Measurements from ENCODE around the gene C17orf75.
"Not testable (repeated sequence)": the region's sequence is repeated elsewhere in the genome, so short reads cannot be mapped to it uniquely, and the experiment has no call there.

C17orf75 gene

GRCh38 chr17:32348483-32348800 is 6.5 kb upstream of the C17orf75 start:
- no peak overlapping the region for H3K27ac ChIP-seq
- DNase-seq (ENCODE audit: low read depth, low spot score), result no peak

DNA sequence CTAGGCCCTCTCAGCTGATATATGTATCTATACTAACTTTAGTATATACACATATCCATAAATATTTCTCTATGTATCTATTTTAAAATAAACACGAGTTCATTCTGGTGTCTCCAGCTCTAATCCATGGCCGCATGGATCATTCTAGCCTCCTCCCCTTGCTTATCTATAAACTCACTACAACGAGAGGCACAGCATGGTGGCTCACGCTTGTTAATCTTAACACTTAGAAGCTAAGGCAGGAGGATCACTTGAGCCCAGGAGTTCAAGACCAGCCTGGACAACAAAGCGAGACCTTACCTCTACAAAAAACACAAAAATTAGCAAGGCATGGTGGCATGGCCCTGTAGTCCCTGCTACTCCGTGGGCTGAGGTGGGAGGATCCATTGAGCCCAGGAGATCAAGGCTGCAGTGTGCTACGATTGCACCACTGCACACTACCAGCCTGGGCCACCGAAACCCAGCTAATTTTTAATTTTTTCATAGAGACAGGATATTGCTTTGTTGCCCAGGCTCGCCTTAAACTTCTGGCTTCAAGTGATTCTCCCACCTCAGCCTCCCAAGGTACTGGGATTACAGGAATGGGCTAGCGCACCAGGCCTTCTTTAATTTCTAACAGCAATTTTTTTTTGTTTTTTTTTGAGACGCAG is 4.1 kb upstream of the C17orf75 start:
- no peak for DNase-seq (ENCODE audit: low read depth, low spot score)
- H3K27ac ChIP-seq, result no peak overlapping the region

GRCh38 chr17:32342603-32343325 is 791 bp upstream of the C17orf75 start:
- H3K27ac ChIP-seq, result peak overlapping the region; percentile 73
- no peak for DNase-seq (ENCODE audit: low read depth, low spot score)

- peak overlapping the region; percentile 73 for H3K27ac ChIP-seq
- no peak for DNase-seq (ENCODE audit: low read depth, low spot score)
Observed at GRCh38 chr17:32341141-32341856, 674 bp downstream of the C17orf75 start.

- DNase-seq (ENCODE audit: low read depth, low spot score), result no peak
- no peak overlapping the region for H3K27ac ChIP-seq
Observed at GRCh38 chr17:32335687-32336086, 6.3 kb downstream of the C17orf75 start.

DNA sequence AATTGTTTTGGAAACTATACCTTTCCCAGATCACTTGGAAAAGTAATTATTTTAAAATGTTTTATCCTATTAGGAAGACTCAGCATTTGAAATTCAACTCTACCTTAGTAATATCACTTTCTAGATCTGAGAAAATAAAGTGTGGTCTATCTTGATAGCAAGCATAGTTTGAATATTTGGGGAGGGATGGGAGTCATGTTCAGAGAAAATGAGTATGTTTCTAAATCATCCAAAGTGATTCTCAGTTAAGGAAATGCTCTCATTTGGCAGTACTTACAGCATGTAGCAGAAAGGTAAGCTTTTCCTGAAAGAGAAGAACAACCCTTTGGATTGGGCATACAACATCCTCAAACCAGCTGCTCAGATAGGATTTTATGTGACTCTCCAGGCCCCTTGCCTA is 6.9 kb downstream of the C17orf75 start:
- no peak for DNase-seq (ENCODE audit: low read depth, low spot score)
- H3K27ac ChIP-seq, result no peak overlapping the region

- H3K27ac ChIP-seq, result no peak overlapping the region
- no peak for DNase-seq (ENCODE audit: low read depth, low spot score)
Observed at GRCh38 chr17:32333187-32333586, 8.8 kb downstream of the C17orf75 start.

DNA sequence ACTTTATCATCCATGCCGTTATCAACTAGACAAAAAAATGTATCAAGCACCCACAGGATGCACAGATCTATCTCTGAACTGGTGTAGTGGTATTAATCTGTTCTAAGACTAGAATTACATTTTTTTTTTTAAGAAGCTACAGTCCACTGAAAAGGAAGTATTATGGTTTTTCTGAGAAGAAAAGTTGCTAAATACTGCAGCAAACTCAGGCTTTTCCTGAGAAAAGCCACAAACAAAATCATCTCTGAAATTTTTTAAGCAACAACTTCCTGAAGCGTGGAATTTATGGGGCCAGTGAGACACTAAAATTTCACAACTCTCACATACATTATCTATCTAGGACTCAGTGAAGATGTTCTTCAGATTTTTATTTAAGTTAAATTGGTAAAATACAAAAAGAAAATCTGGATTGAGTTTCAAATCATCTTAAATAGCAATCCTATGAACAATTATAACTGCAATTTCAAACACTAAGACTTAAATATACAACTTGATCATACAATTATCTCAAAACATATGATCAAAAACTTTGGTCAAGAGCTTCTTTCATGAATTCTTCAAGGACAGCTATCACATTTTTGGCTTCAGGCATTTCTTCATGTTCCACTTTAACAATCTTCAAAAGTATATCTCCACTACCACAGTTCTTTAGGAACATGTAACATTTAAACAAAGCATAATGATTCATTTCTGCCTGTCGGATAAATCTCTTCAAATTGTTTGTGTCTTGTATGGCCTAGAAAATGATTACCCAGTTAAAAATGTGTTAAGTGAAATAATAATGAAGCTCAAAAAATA is 10.5 kb downstream of the C17orf75 start:
- DNase-seq (ENCODE audit: low read depth, low spot score), result no peak
- H3K27ac ChIP-seq, result no peak overlapping the region

DNA sequence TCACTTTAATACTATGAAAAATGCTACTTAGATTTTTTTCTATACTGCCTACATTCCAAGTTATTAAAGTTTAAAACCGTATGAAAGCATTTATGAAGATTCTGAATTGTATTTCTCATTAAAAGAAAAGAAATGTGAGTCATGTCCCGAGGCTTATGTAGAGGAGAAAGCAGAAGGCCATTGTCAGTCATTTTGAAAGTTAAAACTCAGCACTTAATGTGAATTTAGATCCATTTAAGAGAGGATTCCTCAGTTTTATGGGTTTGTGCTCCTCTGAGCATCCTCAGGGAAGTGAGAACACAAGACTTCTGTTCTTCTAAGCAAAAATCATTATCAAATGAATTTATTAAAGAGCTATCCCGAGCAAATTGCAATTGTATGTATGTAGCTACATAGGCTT is 11.8 kb downstream of the C17orf75 start:
- DNase-seq (ENCODE audit: low read depth, low spot score), result no peak
- H3K27ac ChIP-seq, result no peak overlapping the region

- no peak overlapping the region for H3K27ac ChIP-seq
- no peak for DNase-seq (ENCODE audit: low read depth, low spot score)
Observed at GRCh38 chr17:32327911-32328310, 14.1 kb downstream of the C17orf75 start.

- H3K27ac ChIP-seq, result no peak overlapping the region
- DNase-seq (ENCODE audit: low read depth, low spot score), result peak; percentile 22
Observed at GRCh38 chr17:32323811-32324491, 18.0 kb downstream of the C17orf75 start.

DNA sequence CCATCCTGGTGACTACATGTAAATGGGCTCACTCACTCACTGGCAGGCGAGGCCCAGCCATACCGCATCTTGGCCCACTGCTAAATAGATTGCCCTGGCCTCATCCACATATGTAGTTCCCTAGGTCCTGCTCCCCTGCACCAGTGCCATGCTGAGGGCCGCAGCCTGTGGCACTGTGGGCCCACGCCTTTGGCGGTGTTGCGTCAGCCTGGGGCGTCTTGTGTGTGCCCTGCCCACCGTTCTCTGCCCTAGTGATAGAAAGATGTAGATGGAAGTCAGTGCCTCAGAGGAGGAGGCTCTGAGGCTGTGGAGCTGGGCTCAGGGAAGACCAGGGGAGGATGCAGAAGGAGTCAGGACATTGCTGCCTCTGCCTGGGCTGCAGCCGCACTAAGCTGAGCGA is 18.9 kb downstream of the C17orf75 start:
- H3K27ac ChIP-seq, result no peak overlapping the region
- DNase-seq (ENCODE audit: low read depth, low spot score), result no peak

DNA sequence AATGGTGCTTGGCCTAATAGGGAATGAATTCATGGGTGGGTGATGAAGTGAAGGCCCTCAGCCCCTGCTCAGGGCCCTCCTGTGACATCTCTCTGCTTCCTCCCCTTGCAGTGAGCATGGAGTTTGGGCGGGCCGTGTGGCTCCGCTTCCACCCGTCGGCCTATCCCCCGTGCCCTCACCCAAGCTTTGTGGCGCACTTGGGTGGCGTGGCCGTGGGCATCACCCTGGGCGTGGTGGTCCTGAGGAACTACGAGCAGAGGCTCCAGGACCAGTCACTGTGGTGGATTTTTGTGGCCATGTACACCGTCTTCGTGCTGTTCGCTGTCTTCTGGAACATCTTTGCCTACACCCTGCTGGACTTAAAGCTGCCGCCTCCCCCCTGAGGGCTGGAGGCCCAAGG is 21.1 kb downstream of the C17orf75 start:
- DNase-seq (ENCODE audit: low read depth, low spot score), result no peak
- H3K27ac ChIP-seq, result no peak overlapping the region

DNA sequence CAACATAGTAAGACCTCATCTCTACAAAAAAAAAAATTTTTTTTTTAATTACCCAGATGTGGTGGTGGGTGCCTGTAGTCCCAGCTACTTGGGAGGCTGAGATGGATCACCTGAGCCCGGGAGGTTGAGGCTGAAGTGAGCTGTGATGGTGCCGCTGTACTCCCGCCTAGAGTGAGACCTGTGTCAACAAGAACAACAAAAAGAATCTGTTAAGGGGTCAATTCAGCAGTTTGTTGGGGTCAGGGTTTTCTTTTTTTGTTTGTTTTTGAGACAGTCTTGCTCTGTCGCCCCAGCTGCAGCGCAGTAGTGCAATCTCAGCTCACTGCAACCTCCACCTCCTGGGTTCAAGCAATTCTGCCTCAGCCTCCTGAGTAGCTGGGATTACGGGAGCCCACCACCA is 21.9 kb downstream of the C17orf75 start:
- not testable (repeated sequence) for DNase-seq (ENCODE audit: low read depth, low spot score); H3K27ac ChIP-seq

DNA sequence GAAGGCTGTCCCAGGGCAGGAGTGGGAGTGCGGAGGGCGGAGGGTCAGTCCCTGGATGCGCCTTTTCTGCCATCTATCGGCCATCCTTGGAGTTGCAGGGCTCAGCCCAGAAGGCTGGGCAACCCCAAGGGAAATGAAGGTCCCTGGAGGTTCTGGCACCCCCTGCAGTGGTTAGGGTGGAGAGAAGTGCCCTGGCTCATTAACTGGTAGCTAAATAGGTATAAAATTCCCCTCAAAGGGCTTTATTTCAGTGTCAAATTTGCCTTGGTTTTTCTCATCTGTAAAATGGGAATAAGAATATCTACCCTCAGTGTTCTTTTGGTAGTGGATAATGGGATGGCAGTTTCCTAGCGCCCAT is 22.4 kb downstream of the C17orf75 start:
- H3K27ac ChIP-seq, result no peak overlapping the region
- no peak for DNase-seq (ENCODE audit: low read depth, low spot score)

GRCh38 chr17:32318071-32318470 is 23.9 kb downstream of the C17orf75 start:
- no peak for DNase-seq (ENCODE audit: low read depth, low spot score)

DNA sequence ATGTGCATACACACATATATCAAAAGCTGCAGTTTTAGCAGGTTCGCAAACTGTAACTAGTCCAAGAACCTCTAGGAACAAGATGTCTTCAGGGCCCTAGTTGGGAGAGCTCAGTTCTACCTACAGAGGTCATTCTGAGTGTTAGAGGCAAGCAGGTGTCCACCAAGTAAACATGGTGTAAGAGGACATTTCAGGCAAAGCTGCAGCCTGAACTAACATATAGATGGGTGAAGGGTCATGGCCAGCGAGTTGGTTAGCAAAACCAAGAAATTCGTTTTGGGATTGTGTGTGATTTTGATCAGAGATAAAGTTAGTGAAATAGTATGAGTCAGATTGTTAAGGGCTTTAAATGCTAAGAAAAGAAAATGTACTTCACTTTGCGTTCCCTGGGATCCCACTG is 24.6 kb downstream of the C17orf75 start:
- H3K27ac ChIP-seq, result no peak overlapping the region
- DNase-seq (ENCODE audit: low read depth, low spot score), result no peak

More at GRCh38 chr17:32318071-32318470, 23.9 kb downstream of the C17orf75 start:
- H3K27ac ChIP-seq, result no peak overlapping the region

GRCh38 chr17:32316653-32317052 is 25.3 kb downstream of the C17orf75 start:
- H3K27ac ChIP-seq; DNase-seq (ENCODE audit: low read depth, low spot score): not testable (repeated sequence)

DNA sequence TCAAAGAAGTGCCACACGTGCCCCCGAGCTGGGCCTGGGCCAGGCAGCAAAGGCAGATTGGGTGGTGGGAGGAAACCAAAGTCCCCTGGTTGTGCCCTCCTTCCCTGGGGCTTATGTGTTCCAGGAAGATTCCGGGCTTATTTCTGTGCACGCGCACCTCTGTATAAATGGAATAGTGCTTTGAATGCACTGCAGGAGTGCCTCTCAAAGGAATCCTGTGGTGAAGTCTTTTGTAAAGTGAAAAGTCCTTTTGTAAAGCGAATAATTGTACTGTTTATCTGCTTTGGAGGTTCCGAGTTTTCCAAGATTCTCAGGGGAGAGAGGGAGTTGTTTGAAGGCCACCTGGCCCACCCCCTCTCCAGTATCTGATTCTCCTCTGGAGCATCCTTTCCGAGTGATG is 26.8 kb downstream of the C17orf75 start:
- DNase-seq (ENCODE audit: low read depth, low spot score), result no peak
- H3K27ac ChIP-seq, result no peak overlapping the region

GRCh38 chr17:32314636-32315035 is 27.3 kb downstream of the C17orf75 start:
- DNase-seq (ENCODE audit: low read depth, low spot score), result no peak
- H3K27ac ChIP-seq, result no peak overlapping the region

All from epithelial cell of prostate (primary cell).